GM23338 (cell line): Measurements from ENCODE around the gene PEX16.

Experiments used
- CREB1 ChIP-seq: fragments of 250-450 bp; sonication (Bioruptor Pico); IDR thresholded peaks from 2 replicates; pipeline ENCODE4 v1.5.0; 2020; ENCODE audit warnings: low read depth, mild to moderate bottlenecking, moderate library complexity
- CTCF ChIP-seq, 2 experiments: fragments of 200-600 bp in 1 of 2; sonication (generic) in 1 of 2; conservative IDR thresholded peaks; 2 replicates each; pipeline versions ENCODE4 v1.5.1 to v1.6.1; 2016 to 2017; ENCODE audit warnings: antibody characterized with exemption in 2 of 2, low read depth in 2 of 2, mild to moderate bottlenecking in 2 of 2, moderate library complexity in 1 of 2
- ETS1 ChIP-seq: IDR thresholded peaks from 2 replicates; pipeline ENCODE4 v1.6.1; 2016; ENCODE audit warnings: antibody characterized with exemption
- EZH2 ChIP-seq: fragments of 200-600 bp; sonication (generic); IDR thresholded peaks from one replicate; pipeline ENCODE4 v1.8.0; 2017; ENCODE audit warnings: antibody characterized with exemption, mild to moderate bottlenecking, low read depth; ENCODE audit not compliant: unreplicated experiment
- REST ChIP-seq: IDR thresholded peaks from one replicate; pipeline ENCODE4 v1.6.1; 2018; ENCODE audit warnings: antibody characterized with exemption; ENCODE audit not compliant: unreplicated experiment
- ZNF114 ChIP-seq: fragments of 250-450 bp; sonication (Bioruptor Pico); IDR thresholded peaks from 2 replicates; pipeline ENCODE4 v1.5.0; 2020; ENCODE audit warnings: mild to moderate bottlenecking, moderate library complexity

GRCh38 chr11:45892856-45893255 is 24.8 kb downstream of the PEX16 start:
- no peak for TF ChIP-seq CTCF (conservative IDR thresholded peaks at IDR 0.05; ENCODE audit: low read depth in 2 of 2)
- no peak for TF ChIP-seq EZH2
- TF ChIP-seq ZNF114 (CRISPR knock-in tag): no peak
- no peak for TF ChIP-seq ETS1
- no peak for TF ChIP-seq REST
- TF ChIP-seq CREB1 (CRISPR knock-in tag): no peak
